ENCODE results near the gene PRR20G.

Gene PRR20G

GRCh38 chr3:127263586-127264231 is 24.1 kb downstream of the PRR20G start:
- no peak overlapping the region for H3K4me3 ChIP-seq (ENCODE audit: low read depth, low read length)
- TF ChIP-seq CTCF (IDR thresholded peaks at IDR 0.05; ENCODE audit: low read depth, low read length), result no peak

- H3K4me3 ChIP-seq (ENCODE audit: low read depth, low read length), result no peak overlapping the region
- TF ChIP-seq CTCF (IDR thresholded peaks at IDR 0.05; ENCODE audit: low read depth, low read length), result no peak
These were observed 24.8 kb downstream of the PRR20G start for GRCh38 chr3:127263037-127263436.

- H3K4me3 ChIP-seq (ENCODE audit: low read depth, low read length), result no peak overlapping the region
- no peak for TF ChIP-seq CTCF (IDR thresholded peaks at IDR 0.05; ENCODE audit: low read depth, low read length)
These were observed 25.3 kb downstream of the PRR20G start for GRCh38 chr3:127262533-127262932.

GRCh38 chr3:127261925-127262324 is 25.9 kb downstream of the PRR20G start:
- H3K4me3 ChIP-seq (ENCODE audit: low read depth, low read length), result no peak overlapping the region
- no peak for TF ChIP-seq CTCF (IDR thresholded peaks at IDR 0.05; ENCODE audit: low read depth, low read length)

GRCh38 chr3:127260826-127261555 is 26.9 kb downstream of the PRR20G start:
- TF ChIP-seq CTCF (IDR thresholded peaks at IDR 0.05; ENCODE audit: low read depth, low read length), result no peak
- H3K4me3 ChIP-seq (ENCODE audit: low read depth, low read length), result no peak overlapping the region

- H3K4me3 ChIP-seq (ENCODE audit: low read depth, low read length), result no peak overlapping the region
- TF ChIP-seq CTCF (IDR thresholded peaks at IDR 0.05; ENCODE audit: low read depth, low read length), result no peak
These were observed 27.4 kb downstream of the PRR20G start for GRCh38 chr3:127260416-127260815.

- TF ChIP-seq CTCF (IDR thresholded peaks at IDR 0.05; ENCODE audit: low read depth, low read length), result no peak
- no peak overlapping the region for H3K4me3 ChIP-seq (ENCODE audit: low read depth, low read length)
These were observed 28.0 kb downstream of the PRR20G start for GRCh38 chr3:127259882-127260281.
